Muscle layer of colon (tissue), 2 donors: ENCODE results near the gene CEBPA.

ENCODE experiments used
- H3K27ac ChIP-seq: one replicate; pipeline ENCODE4 v1.7.0; 2013; ENCODE audit warnings: low read depth, mild to moderate bottlenecking, low read length, moderate library complexity
- H3K27me3 ChIP-seq, 2 donors: one replicate each; pipeline ENCODE4 v1.7.0; 2013; ENCODE audit warnings: low read length in 2 of 2, mild to moderate bottlenecking in 2 of 2; ENCODE audit not compliant: insufficient read depth in 2 of 2, control insufficient read depth in 1 of 2
- H3K36me3 ChIP-seq: one replicate; pipeline ENCODE4 v1.7.0; 2013; ENCODE audit warnings: mild to moderate bottlenecking, low read length; ENCODE audit not compliant: insufficient read depth
- H3K4me1 ChIP-seq: one replicate; pipeline ENCODE4 v1.7.0; 2013; ENCODE audit warnings: mild to moderate bottlenecking, low read length; ENCODE audit not compliant: insufficient read depth
- H3K4me3 ChIP-seq, 2 donors: one replicate each; pipeline ENCODE4 v1.7.0; 2013; ENCODE audit warnings: low read length in 2 of 2, low read depth in 1 of 2, mild to moderate bottlenecking in 1 of 2, moderate library complexity in 1 of 2
- H3K9ac ChIP-seq: one replicate; pipeline ENCODE4 v1.7.0; 2013; ENCODE audit warnings: low read length
- H3K9me3 ChIP-seq: one replicate; pipeline ENCODE4 v1.7.0; 2013; ENCODE audit warnings: mild to moderate bottlenecking, low read length
- donor health status: abdominal sarcoma.
- donor health status: Adenocarcinoma of cecum.

The CEBPA gene

GRCh38 chr19:33250500-33250899 lies 51.8 kb downstream of the CEBPA start:
- Histone ChIP-seq H3K9ac (no peak overlapping the region), H3K9me3 (no peaks in the 10 kb centered on the region), H3K36me3 (no peaks in the 10 kb centered on the region), H3K4me1 (no peaks in the 10 kb centered on the region), H3K27ac (no peak overlapping the region), H3K4me3 (no peak overlapping the region), H3K27me3 (no peaks in the 10 kb centered on the region)
